Motor neuron (in vitro differentiated cells): ENCODE results near the gene NACC1. TPM values are rescaled to one million over a fixed set of nuclear protein-coding genes. Genes with fewer than 3 reads are reported as not detected.

ENCODE experiments used
- ATAC-seq, 8 experiments: fragments of 200-7000 bp; cut with Tn5 transposase; replicated peaks in 6 of 8; 2 replicates each; pipeline ENCODE4 v1.8.0; 2021; ENCODE audit warnings: mild to moderate bottlenecking in 8 of 8, moderate library complexity in 8 of 8
- H3K27ac ChIP-seq, 2 donors: fragments of 250-450 bp; sonication (Bioruptor Pico); 2 replicates each; pipeline ENCODE4 v1.9.0; 2021; ENCODE audit warnings: antibody characterized with exemption in 2 of 2, mild to moderate bottlenecking in 2 of 2, moderate library complexity in 1 of 2
- H3K4me1 ChIP-seq, 2 donors: fragments of 250-450 bp; sonication (Bioruptor Pico); replicated peaks in 1 of 2; 2 replicates each; pipeline ENCODE4 v1.6.1; 2021; ENCODE audit warnings: antibody characterized with exemption in 2 of 2, mild to moderate bottlenecking in 2 of 2, moderate library complexity in 1 of 2
- H3K4me3 ChIP-seq, 5 donors: fragments of 250-450 bp; sonication (Bioruptor Pico); 2 replicates each; pipeline ENCODE4 v1.9.0; 2021; ENCODE audit warnings: antibody characterized with exemption in 5 of 5, mild to moderate bottlenecking in 5 of 5, moderate library complexity in 4 of 5
- WGBS, 10 experiments: fragments of 450-650 bp; shearing (Covaris generic); methylation state at CpG; one replicate each; pipeline ENCODE4 v1.0.0; 2022; 5-methylcytosine and 5-hydroxymethylcytosine counted together
- in situ Hi-C, 9 experiments: fragments of 400-800 bp; cut with MboI; loops; one replicate each; pipeline ENCODE4 v1.15.0; 2021; ENCODE audit warnings: low sequenced_read_pairs in 9 of 9, low pct_unique_long_range_greater_than_20kb in 2 of 9; ENCODE audit not compliant: unreplicated experiment in 9 of 9
- total RNA-seq, 8 experiments: library from RNA; unstranded; fragments of 300-600 nt; gene quantifications; 2 replicates each; pipeline versions ENCODE4 v1.2.3 to v1.2.4, GENCODE V29; 2022

Gene NACC1
- total RNA-seq, 8 experiments from 2014 or later = 9.7 to 56.8 (median 28.3) TPM

DNA sequence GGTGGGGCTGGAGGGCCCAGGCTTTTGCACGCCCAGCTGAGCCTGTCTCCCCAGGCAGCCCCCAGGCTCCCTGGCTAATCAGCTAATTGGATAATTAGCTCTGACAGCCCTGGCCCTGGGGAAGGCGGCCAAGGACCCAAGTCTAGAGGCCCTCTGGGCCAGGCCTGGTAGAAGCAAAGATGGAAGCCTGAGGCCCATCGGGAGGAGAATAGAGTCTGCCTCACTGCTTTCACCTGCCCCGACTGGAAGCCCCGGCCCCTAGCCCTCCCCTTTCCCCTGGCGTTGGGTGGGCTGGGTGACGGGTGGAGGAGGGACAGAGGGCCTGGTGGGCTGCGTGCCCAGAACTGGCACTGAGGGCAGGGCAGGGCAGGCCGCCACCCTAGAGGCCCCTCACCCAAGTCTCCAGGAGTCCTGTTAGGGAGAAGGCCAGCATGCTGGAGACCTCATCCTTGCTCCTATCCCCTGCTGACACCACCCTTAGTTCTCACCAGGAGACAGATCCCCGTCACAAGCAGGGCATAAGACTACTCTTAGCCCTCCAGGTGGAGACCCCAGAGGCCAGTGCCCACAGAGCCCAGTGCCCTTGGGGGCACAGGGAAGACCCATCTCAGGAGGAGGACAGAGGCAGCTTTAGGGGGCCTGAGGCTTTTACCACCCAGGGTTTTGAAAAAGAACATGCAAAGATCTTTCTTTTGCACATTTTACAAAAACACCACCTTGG is 27.4 kb upstream of the NACC1 start:
- Histone ChIP-seq H3K4me1 (peaks cover 16 to 45% of the 10 kb centered on the region in 2 donors), H3K27ac (no peak overlapping the region), H3K4me3 (no peak overlapping the region)
- no peak for ATAC-seq
- WGBS, 10 experiments = 10 to 100% (median 75%) methylated on average over 1 to 3 of the region's 10 CpGs; no CpG with 5 or more reads in 6 of the 10 experiments
- in situ Hi-C loops = loop anchor here (10.0 to 25.0 kb wide), 3 partner anchors 103 to 116 kb away; partner anchors contain the start of gene NFIX (in 2 of the 9)

DNA sequence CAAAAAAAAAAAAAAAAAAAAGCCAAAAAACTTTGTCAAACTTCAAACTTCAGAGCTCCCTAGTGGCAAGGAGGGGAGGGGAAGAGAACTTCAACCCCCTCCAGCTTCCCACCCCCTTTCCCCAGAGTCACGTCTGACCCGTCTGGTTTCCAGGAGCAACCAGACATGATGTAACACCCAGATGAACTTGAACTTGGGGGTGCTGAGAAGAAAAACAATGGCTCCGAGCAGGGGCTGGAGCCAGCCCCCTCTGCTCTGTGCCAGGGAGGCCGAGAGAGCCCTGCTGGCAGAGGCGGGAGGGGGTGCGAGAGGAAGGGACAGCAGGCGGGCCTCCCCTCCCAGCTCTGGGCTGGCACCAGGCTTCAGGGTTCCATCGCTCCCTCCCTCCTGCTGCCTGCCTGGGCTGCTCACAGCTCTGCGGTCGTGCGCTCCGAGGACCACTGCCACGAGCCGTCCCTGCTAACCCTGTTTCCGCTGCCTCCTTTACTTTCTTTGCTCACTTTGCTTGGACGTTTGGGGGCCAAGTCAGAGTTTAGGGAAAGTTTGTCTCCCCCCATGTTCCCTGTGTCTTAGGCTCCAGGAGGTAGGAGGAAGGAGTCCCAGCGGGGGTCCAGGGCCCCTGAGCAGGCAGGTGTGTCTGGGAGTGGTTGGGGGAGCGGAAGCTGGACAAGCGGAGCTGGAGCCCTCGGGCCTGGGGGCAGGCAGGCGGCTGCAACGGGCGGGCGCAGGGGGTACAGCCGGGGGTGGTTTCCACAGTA is 26.5 kb upstream of the NACC1 start:
- no peak overlapping the region for H3K4me3 ChIP-seq
- ATAC-seq = peak in 5 of 8 experiments; percentile 63 to 76 (median 71)
- H3K27ac ChIP-seq = peak overlapping the region in 1 of 2 donors; percentile 57
- in situ Hi-C loops = loop anchor here (10.0 to 25.0 kb wide), 3 partner anchors 104 to 117 kb away; partner anchors contain the start of gene NFIX (in 2 of the 9)
- WGBS, 10 experiments = 0 to 6% (median 1%) methylated on average over 1 to 9 of the region's 25 CpGs; no CpG with 5 or more reads in 6 of the 10 experiments
- peaks cover 22 to 54% of the 10 kb centered on the region in 2 donors for H3K4me1 ChIP-seq

DNA sequence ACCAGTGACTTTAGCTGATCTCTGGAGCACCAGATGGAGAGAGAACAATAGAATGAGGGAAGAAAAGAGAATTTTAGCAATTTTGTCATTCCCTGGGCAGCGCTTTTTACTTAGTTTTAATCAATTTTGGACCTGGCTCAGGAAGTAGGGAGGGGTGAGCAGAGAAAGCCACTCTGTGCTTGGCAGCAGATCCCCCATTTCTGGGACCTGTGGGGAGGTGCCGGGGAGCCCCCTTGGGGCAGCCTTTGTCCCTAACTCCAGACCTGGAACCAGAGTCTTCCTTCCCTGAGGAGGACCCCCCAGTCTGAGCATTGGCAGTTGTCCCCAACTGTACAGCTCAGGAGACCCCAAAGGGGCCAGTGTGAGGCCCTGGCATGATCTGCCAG is 25.9 kb upstream of the NACC1 start:
- in situ Hi-C loops = loop anchor here (10.0 to 25.0 kb wide), 3 partner anchors 105 to 117 kb away; partner anchors contain the start of gene NFIX (in 2 of the 9)
- no peak for ATAC-seq
- WGBS, 10 experiments = 17 to 67% (median 60%) methylated on average over 1 to 2 of the region's 2 CpGs; no CpG with 5 or more reads in 7 of the 10 experiments
- H3K27ac ChIP-seq = no peak overlapping the region
- peaks cover 22 to 56% of the 10 kb centered on the region in 2 donors for H3K4me1 ChIP-seq
- no peak overlapping the region for H3K4me3 ChIP-seq

DNA sequence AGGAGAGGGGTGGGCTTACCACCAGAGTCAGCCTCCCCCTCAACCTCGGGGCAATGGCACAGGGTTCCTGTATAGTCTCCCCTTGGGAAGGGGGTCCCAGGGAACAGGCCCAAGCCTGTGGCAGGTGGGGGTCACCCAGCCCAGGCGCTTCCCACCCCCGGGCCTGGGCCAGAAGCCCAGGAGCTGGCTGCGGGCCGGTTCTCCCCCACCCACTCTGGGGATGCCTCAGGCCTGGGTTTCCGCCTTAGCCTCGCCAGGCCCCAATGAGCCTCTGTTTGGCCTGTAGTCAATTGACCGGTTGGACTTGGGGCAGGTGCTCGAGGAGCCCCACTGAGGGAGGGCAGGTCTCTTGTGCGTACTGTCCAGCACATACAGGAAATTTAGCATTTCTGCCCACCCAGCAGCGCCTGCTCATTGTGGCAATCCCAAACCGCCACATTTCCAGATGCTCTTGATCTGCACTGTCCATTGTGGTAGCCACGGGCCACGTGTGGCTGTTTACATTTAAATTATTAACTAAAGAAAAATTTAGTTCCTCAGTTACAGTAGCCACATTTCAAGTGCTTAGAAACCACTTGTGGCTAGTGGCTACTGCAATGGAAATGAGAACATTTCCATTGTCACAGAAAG is 25.3 kb upstream of the NACC1 start:
- H3K27ac ChIP-seq = no peak overlapping the region
- peak in 1 of 8 experiments; percentile 10 for ATAC-seq
- no peak overlapping the region for H3K4me3 ChIP-seq
- in situ Hi-C loops = loop anchor here (10.0 to 25.0 kb wide), 3 partner anchors 105 to 118 kb away; partner anchors contain the start of gene NFIX (in 2 of the 9)
- peaks cover 22 to 56% of the 10 kb centered on the region in 2 donors for H3K4me1 ChIP-seq
- WGBS, 10 experiments = 8 to 100% (median 76%) methylated on average over 1 to 4 of the region's 14 CpGs; no CpG with 5 or more reads in 4 of the 10 experiments

DNA sequence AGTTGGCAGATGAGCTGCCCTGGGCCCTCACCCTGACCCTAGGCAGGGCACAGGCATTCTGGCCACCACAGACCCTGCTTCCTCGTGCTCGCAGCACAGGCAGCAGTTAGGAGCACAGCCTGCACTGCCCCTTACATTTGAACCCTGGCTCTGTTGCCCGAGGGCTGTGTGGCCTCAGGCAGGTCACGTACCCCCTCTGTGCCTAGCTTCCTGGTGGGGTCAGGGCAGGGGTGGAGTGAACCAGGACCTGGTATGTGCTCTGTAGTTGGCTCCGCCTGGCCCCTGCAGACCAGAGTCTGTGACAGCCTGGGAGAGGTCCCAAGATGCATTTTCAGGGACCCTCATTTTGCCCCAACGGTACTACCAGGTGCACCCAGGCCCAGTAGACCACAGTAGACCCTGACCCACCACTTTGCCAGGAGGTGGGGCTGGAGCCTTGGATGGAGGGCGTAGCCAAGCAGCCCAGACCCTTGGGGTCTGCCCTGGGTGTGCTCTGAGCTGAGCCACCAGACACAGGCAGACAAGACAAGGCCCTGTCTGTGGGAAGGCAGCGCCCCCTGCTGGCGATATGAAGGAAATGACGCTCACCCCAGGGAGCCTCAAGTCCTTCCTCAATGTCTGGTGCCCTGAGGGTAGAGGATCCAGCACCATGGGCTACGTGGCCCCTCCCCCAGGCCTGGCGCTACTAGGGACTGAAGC is 24.5 kb upstream of the NACC1 start:
- peak; percentile 58 to 87 (median 74) for ATAC-seq
- Histone ChIP-seq H3K4me3 (no peak overlapping the region), H3K27ac (no peak overlapping the region), H3K4me1 (peaks cover 22 to 56% of the 10 kb centered on the region in 2 donors)
- 0 to 83% (median 0%) methylated on average over 1 to 4 of the region's 12 CpGs; no CpG with 5 or more reads in 5 of the 10 experiments for WGBS, 10 experiments
- in situ Hi-C loops = loop anchor here (10.0 to 25.0 kb wide), 3 partner anchors 106 to 119 kb away; partner anchors contain the start of gene NFIX (in 2 of the 9)

DNA sequence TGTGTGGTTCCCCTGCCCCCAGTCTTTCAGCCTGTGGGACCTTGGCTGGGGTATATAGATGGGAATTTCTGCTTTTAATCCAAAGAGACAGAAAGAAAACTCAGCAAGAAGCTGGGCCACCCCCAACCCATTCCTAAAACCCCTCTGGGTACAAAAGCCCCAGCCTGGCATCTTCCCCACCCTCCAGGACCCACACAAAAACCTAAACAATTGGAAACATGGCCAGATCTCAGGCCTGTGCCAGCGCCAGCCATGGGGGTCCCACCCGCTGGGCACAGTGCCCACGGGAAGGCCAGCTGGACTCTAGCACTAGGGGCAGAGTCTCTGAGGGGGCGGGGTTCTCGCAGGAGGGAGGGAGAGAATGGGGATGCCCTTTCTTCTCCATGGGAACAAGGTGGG is 24.0 kb upstream of the NACC1 start:
- in situ Hi-C loops = loop anchor here (10.0 to 25.0 kb wide), 3 partner anchors 107 to 119 kb away; partner anchors contain the start of gene NFIX (in 2 of the 9)
- ATAC-seq = peak in 3 of 8 experiments; percentile 2 to 18 (median 6)
- peaks cover 22 to 56% of the 10 kb centered on the region in 2 donors for H3K4me1 ChIP-seq
- WGBS, 10 experiments = no CpG with 5 or more reads among the region's 5 CpGs
- H3K4me3 ChIP-seq = no peak overlapping the region
- H3K27ac ChIP-seq = no peak overlapping the region

DNA sequence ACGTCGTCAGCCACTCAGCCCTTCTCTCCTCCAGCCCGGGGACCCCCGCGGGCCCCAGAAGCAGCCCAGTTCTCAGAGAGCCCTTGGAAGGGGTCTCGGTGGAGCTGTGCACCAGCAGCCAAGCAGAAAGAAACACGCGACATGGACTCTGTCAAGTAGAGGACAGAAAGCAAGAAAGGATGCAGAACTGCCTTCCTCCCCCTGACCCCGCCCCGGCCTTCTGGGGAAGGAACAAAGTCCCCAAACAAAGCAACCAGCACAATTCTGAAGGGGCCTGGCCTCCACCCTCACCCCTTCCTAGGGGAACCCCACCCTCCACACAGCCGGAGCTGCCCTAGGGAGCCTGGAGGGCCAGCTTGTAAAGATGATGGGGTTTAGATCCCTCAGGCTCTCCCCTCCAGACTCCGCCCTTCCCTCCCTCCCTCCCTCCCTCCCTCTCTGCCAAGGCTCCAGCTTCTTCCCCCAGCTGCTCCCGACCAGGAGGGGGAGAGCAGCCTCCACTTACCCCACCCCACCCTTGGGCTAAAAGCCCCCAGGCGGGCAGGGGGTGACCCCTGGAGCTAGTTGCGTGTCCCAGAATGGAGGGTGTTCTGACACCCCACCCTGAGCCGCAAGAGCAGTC is 23.2 kb upstream of the NACC1 start:
- Histone ChIP-seq H3K4me3 (no peak overlapping the region), H3K27ac (no peak overlapping the region), H3K4me1 (peaks cover 22 to 56% of the 10 kb centered on the region in 2 donors)
- ATAC-seq = peak in 5 of 8 experiments; percentile 7 to 18 (median 14)
- WGBS, 10 experiments = 0 to 60% methylated on average over 2 to 10 of the region's 16 CpGs; no CpG with 5 or more reads in 8 of the 10 experiments
- in situ Hi-C loops = loop anchor here (10.0 to 25.0 kb wide), 3 partner anchors 108 to 120 kb away; partner anchors contain the start of gene NFIX (in 2 of the 9)

DNA sequence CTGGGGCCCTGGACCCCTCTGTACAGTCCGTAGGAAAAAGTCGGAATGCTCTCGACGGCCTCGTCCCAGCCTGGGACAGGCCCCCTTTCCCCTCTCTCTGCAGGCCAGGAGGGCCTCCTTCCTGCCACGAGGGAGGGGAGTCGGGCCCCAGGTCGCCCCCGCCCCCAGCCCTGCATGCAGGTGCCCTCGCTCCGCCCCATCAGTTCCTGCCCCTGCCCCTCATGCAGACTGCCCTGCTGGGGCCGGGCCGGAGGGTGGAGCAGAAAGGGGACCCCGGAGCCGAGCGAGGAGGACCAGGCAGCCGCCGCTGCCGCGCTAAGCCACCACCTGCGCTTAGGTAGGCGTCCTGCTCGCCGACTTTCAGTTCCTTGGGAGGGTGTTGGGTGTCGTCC is 22.7 kb upstream of the NACC1 start:
- no CpG with 5 or more reads among the region's 25 CpGs for WGBS, 10 experiments
- Histone ChIP-seq H3K4me1 (peaks cover 22 to 56% of the 10 kb centered on the region in 2 donors), H3K4me3 (no peak overlapping the region), H3K27ac (no peak overlapping the region)
- ATAC-seq = peak in 2 of 8 experiments; percentile 6 to 8
- in situ Hi-C loops = loop anchor here (10.0 to 25.0 kb wide), 3 partner anchors 108 to 121 kb away; partner anchors contain the start of gene NFIX (in 2 of the 9)

DNA sequence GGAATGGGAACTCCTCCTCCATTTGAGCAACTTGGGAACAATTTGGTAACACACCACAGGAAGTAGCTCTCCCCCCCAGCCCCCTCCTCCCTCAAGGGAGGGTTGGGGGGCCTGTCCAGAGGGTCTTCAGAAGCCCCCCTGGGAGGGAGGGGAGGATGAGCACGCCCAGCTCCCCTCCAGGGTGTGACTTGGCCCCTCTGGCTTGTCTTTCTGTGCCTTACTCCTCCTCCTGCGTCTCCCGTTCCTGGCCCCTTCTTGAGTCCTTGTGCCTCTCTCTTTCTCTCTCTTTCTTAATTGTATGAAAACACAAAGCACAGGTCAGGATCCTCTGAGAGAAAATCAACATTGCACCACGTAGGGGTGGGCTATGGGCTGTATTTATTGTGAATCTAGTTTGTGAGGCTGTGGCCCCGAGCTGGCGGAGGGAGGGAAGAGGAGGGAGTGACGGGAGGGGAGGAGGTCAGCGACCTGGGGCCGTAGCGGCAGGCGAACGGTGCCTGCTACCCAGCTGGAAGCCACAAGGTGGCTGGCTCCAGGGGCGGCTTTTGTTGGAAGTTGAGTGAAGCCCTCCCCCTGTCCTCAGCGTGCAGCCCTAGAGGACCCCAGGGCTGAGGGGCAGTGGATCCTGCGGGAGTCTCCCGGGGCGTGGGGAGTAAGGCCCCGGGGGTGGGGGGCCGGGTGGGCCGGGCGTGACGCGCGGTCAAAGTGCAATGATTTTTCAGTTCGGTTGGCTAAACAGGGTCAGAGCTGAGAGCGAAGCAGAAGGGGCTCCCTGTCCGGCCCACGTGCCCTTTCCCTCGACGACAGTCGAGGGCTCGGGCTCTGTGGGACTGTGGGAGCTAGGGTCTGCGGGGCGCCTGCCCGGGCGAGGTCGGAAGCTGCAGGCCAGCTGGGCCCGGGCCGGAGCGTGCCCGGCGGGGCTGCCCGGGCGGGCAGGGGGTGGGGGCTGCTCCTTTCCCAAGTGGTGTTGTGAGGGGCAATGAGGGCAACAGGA is 21.8 kb upstream of the NACC1 start:
- 0% methylated on average over 1 of the region's 44 CpGs; no CpG with 5 or more reads in 8 of the 10 experiments for WGBS, 10 experiments
- Histone ChIP-seq H3K27ac (no peak overlapping the region), H3K4me1 (peaks cover 22 to 50% of the 10 kb centered on the region in 2 donors), H3K4me3 (no peak overlapping the region)
- ATAC-seq = no peak
- in situ Hi-C loops = loop anchor here (10.0 to 25.0 kb wide), 3 partner anchors 109 to 121 kb away; partner anchors contain the start of gene NFIX (in 2 of the 9)

DNA sequence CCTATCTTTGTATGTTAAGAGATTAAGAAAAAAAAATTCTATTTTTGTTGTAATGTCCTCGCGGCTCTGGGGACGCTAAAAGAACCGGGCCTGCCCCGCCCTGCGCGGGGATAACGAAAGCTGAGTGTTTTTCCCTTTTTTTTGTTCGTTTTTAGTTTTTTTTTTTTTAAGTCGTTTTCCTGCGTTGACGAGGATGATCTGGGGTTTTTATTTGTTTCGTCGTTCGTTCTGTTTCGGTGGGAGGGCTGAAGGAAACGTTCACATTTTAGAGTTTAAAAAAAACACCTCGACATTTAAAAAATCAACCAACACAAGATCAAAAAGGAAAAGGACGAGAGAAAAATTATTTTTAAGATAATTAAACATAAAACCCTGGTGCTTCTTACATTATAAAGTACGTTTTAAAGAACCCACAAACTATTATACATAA is 21.0 kb upstream of the NACC1 start:
- in situ Hi-C loops = loop anchor here (10.0 to 25.0 kb wide), 3 partner anchors 110 to 122 kb away; partner anchors contain the start of gene NFIX (in 2 of the 9)
- Histone ChIP-seq H3K4me3 (no peak overlapping the region), H3K4me1 (peaks cover 14 to 41% of the 10 kb centered on the region in 2 donors), H3K27ac (no peak overlapping the region)
- no peak for ATAC-seq
- WGBS, 10 experiments = 0 to 76% (median 5%) methylated on average over 4 to 20 of the region's 20 CpGs
